Neural cell (in vitro differentiated cells): Measurements from ENCODE around the gene ADAM23.

Source experiments
- EP300 ChIP-seq: fragments of 450-650 bp; conservative IDR thresholded peaks from 2 replicates; pipeline ENCODE4 v1.6.1; 2014; ENCODE audit warnings: antibody characterized with exemption, mild to moderate bottlenecking, moderate library complexity; ENCODE audit not compliant: poor library complexity, severe bottlenecking
- POLR2AphosphoS5 ChIP-seq: IDR thresholded peaks from 2 replicates; pipeline ENCODE4 v1.6.1; 2012
- RAD21 ChIP-seq: fragments of 450-650 bp; conservative IDR thresholded peaks from 2 replicates; pipeline ENCODE4 v1.6.1; 2014; ENCODE audit warnings: antibody characterized with exemption, mild to moderate bottlenecking, moderate library complexity
- TF ChIP-seq, protein P1 (sequence below): fragments of 450-650 bp; IDR thresholded peaks from 2 replicates; pipeline ENCODE4 v1.5.1; 2014; ENCODE audit warnings: antibody characterized with exemption, mild to moderate bottlenecking, moderate library complexity; ENCODE audit not compliant: poor library complexity, severe bottlenecking
- TF ChIP-seq, protein P2 (sequence below): IDR thresholded peaks from 2 replicates; pipeline ENCODE4 v1.6.1; 2012; ENCODE audit warnings: borderline replicate concordance

DNA sequence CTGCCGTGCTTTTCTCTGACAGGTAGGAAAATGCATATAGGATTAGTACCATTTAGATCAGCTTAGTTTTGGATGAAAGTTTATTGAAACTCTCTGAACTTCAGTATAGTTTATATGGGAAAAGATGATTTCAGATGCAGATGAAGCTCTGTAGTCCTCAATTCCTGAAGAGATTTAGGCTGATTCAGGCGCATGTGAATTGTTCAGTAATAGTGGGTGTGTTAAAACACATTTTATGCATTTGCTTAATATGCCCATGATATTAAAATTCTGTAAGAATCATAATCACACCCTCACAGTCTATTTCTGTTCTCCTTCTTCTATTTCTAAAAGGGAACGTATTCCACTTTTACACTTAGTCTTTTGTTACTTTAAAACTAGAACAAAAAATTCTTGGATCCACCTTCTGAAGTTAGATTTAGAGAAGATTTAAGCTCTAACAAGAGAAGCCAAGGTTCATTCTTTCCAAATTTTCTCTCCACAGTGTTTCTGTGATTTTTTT, 154.4 kb downstream of the ADAM23 start:
- TF ChIP-seq, protein P1, sequence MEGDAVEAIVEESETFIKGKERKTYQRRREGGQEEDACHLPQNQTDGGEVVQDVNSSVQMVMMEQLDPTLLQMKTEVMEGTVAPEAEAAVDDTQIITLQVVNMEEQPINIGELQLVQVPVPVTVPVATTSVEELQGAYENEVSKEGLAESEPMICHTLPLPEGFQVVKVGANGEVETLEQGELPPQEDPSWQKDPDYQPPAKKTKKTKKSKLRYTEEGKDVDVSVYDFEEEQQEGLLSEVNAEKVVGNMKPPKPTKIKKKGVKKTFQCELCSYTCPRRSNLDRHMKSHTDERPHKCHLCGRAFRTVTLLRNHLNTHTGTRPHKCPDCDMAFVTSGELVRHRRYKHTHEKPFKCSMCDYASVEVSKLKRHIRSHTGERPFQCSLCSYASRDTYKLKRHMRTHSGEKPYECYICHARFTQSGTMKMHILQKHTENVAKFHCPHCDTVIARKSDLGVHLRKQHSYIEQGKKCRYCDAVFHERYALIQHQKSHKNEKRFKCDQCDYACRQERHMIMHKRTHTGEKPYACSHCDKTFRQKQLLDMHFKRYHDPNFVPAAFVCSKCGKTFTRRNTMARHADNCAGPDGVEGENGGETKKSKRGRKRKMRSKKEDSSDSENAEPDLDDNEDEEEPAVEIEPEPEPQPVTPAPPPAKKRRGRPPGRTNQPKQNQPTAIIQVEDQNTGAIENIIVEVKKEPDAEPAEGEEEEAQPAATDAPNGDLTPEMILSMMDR, result no peak
- TF ChIP-seq POLR2AphosphoS5 (no peak), EP300 (no peak), RAD21 (no peak)
- TF ChIP-seq, protein P2, sequence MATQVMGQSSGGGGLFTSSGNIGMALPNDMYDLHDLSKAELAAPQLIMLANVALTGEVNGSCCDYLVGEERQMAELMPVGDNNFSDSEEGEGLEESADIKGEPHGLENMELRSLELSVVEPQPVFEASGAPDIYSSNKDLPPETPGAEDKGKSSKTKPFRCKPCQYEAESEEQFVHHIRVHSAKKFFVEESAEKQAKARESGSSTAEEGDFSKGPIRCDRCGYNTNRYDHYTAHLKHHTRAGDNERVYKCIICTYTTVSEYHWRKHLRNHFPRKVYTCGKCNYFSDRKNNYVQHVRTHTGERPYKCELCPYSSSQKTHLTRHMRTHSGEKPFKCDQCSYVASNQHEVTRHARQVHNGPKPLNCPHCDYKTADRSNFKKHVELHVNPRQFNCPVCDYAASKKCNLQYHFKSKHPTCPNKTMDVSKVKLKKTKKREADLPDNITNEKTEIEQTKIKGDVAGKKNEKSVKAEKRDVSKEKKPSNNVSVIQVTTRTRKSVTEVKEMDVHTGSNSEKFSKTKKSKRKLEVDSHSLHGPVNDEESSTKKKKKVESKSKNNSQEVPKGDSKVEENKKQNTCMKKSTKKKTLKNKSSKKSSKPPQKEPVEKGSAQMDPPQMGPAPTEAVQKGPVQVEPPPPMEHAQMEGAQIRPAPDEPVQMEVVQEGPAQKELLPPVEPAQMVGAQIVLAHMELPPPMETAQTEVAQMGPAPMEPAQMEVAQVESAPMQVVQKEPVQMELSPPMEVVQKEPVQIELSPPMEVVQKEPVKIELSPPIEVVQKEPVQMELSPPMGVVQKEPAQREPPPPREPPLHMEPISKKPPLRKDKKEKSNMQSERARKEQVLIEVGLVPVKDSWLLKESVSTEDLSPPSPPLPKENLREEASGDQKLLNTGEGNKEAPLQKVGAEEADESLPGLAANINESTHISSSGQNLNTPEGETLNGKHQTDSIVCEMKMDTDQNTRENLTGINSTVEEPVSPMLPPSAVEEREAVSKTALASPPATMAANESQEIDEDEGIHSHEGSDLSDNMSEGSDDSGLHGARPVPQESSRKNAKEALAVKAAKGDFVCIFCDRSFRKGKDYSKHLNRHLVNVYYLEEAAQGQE, result no peak
